ENCODE results near the gene NBEA.
"Not testable (repeated sequence)": the region's sequence is repeated elsewhere in the genome, so short reads cannot be mapped to it uniquely, and the experiment has no call there.

NBEA gene, protein sequence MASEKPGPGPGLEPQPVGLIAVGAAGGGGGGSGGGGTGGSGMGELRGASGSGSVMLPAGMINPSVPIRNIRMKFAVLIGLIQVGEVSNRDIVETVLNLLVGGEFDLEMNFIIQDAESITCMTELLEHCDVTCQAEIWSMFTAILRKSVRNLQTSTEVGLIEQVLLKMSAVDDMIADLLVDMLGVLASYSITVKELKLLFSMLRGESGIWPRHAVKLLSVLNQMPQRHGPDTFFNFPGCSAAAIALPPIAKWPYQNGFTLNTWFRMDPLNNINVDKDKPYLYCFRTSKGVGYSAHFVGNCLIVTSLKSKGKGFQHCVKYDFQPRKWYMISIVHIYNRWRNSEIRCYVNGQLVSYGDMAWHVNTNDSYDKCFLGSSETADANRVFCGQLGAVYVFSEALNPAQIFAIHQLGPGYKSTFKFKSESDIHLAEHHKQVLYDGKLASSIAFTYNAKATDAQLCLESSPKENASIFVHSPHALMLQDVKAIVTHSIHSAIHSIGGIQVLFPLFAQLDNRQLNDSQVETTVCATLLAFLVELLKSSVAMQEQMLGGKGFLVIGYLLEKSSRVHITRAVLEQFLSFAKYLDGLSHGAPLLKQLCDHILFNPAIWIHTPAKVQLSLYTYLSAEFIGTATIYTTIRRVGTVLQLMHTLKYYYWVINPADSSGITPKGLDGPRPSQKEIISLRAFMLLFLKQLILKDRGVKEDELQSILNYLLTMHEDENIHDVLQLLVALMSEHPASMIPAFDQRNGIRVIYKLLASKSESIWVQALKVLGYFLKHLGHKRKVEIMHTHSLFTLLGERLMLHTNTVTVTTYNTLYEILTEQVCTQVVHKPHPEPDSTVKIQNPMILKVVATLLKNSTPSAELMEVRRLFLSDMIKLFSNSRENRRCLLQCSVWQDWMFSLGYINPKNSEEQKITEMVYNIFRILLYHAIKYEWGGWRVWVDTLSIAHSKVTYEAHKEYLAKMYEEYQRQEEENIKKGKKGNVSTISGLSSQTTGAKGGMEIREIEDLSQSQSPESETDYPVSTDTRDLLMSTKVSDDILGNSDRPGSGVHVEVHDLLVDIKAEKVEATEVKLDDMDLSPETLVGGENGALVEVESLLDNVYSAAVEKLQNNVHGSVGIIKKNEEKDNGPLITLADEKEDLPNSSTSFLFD (N-terminal part only)

DNA sequence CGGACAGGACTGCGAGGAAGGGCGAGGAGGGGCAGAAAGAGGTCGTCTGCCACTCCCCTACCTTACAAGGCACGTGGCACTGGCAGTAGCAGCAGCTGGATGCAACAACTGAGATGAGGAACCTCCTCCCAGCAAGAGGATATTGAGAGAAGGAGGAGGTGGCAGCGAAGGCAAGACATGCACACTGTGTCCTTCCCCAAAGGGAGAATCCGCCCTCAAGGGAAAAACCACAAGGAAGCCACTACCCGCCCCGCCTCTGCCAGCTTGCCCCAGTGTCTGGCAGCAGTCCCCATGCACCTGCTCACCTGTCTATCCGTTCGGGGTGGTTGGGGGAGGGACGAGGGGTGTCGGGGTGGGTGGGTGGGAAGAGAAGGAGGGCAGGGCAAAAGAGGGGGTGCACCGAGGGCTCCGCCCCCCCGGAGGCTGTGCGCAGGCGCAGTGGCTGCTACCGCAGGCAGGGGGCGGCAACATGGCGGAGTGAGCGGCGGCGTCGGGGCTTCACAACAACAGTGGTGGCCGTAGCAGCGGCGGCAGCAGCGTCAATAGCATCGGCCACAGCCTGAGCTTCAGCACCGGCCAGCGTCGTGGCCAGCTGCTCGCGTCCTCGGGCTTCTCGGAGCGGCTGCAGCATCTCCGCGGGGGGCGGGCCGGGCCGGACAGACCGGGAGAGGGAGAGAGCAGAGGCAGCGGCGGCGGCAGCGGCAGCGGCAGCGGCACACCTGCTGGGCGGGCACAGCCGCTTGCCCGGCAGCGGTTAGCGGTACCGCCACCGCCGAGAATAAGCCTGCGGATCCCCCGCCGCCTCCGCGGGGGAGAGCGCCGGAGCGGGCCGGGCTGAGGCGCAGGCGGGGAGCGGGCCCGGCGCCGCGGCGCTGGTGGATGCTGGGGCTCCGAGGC, at the start of gene NBEA:
Gene NBEA (plus strand): TSS at position 436 of the 897 bp plus-strand sequence. CDS start 551 bp downstream, outside the sequence.
- DNase-seq, result peak; percentile 96

DNA sequence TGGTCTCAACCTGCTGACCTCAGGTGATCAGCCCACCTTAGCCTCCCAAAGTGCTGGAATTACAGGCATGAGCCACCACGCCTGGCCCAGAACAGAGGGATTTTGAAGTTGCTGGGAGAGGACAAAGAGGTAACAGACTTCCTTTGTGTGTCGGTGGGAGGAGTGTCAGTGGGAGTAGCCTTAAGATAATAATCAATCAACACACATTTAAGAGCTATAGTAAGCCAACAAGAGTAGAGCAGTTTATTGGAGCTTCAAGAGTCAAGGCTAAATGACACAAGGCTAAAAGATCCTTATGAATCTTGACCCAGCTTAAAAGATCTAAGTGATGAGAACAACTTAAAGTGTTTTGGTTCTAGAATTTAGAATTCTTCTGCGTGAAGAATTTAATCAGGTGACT, 47.3 kb upstream of the NBEA start:
- DNase-seq, result no peak

DNA sequence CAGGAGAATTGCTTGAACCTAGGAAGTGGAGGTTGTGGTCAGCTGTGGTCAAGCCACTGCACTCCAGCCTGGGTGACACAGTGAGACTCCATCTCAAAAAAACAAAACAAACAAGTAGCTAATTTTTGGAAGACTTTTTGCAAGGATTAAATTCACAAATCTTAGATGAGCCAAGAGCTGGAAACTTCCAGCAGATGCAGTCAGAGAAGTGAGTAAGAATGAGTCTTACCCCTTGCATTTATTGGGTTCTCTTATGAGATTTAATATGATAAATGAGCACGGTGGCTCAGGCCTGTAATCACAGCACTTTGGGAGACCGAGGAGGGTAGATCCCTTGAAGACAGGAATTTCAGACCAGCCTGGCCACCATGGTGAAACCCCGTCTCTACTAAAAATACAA, 44.9 kb upstream of the NBEA start:
- DNase-seq, result no peak

DNA sequence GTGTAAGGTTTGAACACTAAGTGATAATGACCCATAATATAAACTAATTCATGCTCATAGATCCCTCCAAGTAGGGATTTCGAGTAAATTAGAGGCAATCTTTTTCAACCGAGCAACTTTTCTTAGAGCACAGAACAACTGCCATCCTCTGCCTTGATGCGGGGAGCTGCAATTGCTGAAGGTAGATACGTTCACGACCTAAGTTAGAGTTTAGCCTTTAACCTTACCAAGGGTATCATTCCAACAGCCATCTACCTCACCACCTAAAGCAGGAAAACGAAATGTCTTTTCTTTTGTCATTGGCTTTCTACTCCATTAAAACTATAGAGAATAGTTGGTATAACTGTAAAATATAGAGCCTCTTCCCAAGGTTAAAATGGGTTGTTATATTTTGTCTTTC, 42.2 kb upstream of the NBEA start:
- no peak for DNase-seq

DNA sequence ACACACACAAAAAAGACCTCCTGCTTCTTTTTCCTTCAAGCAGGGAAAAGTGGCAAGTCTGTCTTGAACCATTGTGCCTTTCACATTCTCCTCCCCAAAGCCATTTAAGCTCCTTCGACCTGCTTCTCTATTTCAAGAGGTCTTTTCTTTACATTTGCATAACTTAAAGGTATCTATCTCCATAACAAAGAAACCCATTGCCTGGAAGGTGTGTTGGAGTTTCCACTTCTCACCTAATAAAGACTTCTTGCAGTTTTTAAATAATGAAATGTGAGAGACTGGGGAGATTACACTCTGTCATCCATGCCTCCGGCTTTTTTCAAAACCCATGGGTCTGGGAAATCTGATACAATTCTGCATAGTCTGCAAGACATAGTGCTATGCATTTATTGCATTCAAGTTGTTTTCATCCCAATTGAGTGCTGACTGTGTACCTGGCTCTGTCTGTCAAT, 41.8 kb upstream of the NBEA start:
- no peak for DNase-seq

DNA sequence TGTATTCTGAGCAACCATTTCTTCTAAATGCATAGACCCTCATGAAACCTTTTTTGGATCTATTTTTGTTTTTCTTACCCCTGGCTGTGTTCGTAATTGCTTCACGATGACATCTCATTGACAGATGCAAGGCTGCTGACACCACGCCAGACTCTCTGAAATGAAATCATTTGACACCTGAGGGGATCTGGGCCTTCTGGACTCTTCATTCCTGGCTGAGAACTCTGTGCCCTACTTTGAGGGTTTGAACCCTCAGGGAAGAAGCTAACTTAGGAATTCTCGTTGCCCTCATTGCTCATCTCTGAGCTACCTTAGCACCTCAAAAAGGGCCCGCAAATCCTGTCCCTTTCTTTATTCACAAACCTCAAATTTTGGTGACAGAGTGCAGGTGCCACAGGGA, 40.5 kb upstream of the NBEA start:
- DNase-seq, result no peak

DNA sequence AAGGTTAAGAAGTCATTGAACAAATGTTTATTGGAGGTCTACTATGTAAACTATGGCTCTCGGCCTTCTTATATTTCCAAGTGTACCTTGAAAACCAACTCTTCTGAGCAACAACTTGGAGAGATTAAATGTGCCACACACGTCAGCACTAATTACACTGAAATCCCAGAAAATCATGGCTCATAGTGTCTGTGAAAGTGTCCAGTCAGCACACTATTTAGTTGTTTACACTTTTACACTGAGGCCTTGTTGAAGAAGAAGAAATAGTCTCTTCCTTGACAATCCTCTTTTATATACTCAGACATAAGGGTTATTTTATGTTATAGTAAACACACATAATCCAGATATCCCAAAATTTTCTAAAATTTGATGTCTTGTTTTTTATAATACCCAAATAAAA, 30.9 kb upstream of the NBEA start:
- no peak for DNase-seq

DNA sequence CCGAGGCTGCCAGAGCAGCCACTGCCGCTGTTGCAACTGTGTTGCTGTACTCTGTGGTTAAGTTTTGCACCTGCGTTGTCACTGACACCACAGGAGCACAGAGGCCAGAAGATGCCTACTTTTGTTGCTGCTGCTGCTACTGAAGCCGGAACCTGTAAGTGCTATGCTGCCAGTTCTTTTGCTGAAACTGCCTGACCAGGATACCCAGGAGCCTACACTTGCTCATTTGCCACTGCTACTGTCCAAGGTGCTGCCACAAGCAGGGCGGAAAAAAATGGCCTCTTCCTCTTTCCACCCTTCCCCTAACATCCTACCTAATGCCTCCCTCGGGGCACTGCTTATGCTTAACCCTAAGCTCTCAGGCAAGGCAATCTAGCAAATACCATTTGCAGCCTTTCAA, 29.0 kb upstream of the NBEA start:
- no peak for DNase-seq

DNA sequence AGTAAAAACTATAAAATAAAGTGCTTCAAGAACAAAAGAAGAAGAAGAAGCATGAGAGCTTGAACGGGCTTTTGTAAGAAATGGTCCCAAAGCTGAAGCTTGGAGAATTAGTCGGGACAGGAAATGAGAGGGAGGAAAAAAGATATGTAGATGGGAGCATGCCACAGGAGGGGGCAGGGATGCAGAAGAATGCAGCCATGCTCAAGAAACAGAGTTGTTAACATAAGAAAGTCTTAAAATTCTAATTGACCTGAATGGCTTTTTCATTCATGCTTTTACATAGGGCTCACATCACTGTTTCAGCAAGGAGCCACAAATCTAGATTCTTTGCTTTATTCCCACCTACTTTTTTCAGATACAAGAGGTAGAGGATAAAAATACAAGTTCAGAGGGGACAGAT, 27.7 kb upstream of the NBEA start:
- DNase-seq, result no peak

DNA sequence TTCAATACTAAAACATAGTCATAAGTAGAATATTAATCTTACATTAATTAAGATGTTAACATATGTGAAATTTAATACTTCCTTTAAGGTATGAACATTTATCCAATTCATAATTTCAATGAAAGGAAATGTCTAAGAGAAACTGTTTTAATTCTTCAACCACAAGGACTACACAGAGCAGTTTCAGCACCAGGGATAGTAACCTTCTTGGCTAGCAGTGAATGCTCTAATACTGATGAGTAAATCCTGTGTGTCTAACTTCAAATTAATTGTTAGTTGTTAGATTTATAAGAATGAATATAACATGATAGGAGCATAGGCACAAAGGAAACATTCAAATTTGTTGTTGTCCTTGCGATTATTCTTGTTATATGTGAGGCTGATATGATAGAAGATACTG, 15.6 kb upstream of the NBEA start:
- DNase-seq, result no peak

DNA sequence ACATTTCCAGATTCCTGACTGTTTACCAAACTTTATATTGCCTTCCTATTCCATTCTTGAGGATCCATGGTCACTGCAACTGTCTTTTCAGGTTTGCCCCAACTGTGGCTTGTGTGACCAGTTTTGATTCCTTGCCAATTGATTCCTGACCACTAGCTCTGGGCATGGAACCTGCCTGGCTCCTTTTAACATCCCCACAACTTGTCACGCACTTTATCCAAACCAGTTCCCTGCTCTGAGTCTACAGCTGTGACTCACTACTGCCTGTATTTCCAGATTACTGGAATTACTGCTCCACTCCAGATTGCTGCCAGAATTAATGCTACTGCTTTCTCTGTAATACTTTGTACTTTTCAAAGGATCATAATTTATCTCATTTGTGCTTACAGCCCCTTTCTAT, 13.4 kb upstream of the NBEA start:
- DNase-seq, result not testable (repeated sequence)

DNA sequence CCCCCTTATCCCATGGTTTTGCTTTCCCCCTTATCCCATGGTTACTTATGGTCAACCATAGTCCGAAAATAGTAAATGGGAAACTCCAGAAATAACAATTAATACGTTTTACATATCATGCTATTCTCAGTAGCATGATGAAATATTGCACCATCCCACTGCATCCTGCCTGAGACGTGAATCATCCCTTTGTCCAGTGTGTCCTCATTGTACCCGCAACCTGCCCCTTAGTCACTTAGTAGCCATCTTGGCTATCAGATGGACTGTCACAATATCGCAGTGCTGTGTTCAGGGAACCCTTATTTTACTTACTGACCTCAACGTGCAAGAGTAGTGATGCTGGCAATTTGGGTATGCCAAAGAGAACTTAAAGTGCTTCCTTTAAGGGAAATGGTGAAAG, 10.5 kb upstream of the NBEA start:
- no peak for DNase-seq

DNA sequence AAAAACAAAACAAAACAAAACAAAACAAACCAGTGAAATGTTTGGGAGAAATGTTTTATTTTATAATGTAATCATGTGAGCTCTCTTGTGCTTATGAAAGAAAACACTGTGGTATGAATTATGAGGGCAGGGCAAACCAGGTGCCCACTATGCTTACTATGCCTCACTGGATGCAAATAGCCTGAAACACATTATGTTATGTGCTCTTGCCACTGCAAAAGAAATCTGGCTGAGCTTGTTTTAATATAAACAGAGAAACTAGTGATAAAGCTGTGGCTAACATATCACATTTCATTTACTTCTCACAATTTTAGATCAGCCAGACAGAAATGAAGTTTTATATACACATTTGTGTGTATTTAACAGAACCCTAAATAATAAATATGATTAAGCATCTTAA, 8.7 kb upstream of the NBEA start:
- DNase-seq, result peak; percentile 83

DNA sequence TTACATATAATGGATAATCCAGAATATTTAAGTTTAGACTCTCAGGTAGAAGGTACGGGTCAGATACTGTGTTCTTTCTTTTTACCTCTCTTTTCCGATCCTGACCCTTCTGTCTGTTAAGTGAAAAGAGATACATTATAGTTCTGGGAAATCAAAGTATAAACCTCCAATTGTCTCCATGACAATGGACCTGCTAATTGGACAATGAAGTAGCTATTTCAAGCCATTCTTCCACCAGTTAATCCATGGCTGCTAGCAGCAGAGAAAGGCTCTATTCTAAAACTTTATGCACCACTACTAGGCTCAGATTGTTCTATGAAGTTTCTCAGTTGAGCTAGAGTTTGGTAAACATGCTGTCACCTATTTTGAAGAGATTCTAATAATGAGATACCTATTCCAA, 8.3 kb upstream of the NBEA start:
- DNase-seq, result no peak

DNA sequence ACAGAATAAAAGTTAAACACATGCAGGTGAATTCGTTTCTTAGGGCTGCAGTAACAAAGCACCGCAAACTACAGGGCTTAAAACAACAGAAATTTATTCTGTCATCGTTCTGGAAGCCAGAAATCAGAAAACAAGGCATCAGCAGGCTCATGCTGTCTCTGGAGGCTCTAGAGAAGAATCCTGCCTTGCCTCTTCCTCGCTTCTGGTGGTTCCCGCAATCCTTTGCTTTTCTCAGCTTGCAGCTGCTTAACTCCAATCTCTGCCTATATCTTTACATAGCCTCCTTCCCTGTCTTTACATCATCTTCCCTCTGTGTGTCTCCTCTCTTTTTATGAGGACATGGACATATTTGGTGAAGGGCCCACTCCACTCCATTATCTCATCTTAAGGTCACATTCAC, 6.2 kb upstream of the NBEA start:
- DNase-seq, result no peak

DNA sequence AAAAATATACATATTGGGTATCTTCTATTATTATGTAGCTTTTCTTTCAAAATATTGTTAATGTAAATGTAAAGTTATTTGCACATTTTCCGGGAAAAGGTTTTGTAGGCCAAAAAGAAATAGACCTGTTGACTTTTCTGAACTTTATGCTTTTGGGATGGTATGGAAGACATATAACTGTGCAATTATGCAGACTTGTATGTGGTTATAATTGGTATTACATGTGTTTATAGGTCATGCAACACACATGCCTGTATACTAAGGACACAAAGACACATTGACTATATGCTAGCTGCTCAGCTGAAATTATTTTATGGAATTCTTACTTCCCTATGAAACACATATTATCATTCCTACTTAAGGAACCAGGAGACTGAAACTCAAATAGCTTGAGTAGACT, 2.3 kb upstream of the NBEA start:
- no peak for DNase-seq

DNA sequence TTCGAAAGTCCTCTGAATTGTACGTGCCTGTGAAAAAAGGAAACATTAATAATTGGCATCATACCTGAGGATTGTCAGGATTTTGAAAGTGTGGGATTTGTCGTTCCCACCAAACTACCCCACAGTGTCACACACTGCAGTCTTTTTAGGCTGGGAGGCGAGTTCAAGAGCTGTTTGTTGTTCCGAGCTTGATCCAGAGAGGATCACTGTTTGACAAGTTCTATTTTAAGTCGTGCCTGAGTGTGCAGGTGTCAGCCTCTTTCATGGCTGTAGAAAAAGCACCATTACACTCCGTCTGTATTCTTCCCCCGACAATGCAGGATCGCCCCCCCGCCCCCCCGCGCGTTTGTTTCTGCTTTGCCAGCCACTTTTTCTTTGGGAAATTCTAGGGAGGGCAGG, 635 bp upstream of the NBEA start:
- DNase-seq, result peak; percentile 72

DNA sequence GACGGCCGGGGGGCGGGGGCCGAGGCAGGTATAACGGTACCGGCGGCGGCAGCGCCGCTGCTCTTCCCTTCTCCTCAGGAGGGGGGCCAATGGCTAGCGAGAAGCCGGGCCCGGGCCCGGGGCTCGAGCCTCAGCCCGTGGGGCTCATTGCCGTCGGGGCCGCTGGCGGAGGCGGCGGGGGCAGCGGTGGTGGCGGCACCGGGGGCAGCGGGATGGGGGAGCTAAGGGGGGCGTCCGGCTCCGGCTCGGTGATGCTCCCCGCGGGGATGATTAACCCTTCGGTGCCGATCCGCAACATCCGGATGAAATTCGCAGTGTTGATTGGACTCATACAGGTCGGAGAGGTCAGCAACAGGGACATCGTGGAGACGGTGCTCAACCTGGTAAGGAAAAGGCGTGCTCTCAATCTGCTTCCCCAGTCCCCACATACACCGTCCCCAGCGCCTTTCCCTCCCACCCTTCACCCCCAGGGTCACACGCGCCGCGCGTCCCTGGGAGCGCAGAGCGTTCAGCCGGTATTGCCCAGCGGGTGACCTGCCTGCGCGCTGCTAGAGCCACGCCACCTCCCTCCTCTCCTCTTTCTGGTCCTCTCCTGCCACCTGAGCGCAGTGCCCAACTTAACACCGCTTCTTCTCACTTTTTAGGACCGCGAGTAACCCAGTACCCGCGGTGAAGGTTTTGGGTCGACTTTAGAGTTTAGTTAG, 814 bp downstream of the NBEA start:
- DNase-seq, result peak; percentile 76

DNA sequence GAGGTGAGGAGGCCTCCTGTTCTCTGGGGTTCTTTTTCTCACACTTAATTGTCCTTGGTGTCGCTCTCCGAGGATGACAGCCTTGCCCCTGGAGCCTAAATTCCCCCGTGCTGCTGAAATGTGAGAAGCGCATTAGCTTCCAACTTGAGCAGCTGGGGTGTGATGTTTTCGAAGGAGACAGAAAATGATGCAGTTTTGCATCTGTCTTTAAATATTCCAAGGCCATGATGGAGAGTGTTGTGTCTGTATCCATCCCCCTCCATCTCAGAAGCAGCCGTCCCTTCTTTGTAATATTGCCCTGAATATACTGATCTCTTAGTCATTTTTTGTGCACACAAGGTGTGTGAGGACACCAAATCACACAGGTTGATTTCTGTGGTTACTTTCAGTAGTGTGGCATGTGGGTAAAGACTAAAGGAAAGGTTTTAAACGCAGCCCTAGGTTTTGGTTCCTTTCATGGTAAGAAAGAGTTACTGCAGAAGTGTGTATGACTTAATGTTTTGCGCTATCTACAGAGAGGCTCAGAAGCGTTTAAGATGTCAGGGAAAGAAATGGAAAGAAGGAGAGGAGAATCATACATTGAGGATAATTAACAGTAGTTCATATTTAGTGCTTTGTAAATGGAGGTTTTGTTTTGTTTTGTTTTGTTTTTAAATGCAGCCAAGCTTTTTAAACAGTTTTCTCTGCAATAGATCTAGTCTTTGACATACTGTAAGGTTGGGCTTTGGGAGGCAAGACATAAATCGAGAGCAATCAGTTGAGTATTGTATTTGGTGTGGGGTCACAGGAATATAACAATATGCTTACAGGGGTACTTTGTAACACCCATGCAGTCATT, 1.6 kb downstream of the NBEA start:
- DNase-seq, result peak; percentile 70

DNA sequence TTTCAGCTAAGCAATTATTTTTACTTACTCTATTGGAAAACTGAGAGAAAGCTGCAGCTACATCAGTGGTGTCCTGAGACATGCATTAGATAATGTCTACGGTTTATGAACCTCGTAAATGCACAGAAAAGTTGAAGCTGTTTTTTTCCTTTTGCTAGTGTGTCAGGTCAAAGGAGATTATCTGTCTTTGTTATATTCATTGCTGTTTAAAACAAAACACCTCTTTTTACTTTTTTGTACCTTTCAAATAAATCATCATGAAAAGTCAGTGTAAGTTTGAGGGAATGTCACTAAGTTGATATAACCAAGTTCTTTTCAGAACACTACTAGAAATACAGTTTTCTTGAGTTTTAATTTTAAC, 2.2 kb downstream of the NBEA start:
- DNase-seq, result no peak

DNA sequence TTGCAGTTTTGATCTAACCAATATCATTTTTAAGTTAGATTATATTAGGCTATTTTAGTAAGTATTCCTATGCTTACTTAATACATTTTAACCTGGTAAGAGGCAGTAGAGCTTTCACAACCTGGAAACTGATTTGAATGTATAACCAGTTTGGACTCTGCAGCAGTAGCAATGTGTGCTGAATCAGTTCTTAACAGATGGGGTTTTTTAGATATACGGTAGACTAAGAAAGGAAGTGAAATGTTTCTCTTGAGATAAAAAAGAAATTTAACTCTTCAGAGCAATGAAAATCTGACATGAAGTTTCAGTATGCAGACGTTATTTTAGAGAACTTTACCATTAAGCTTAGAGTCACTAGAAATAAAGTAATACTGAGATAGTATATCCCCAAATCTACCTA, 2.7 kb downstream of the NBEA start:
- DNase-seq, result peak; percentile 80

Measured in NCI-H526 treated with DMSO at 0.1 percent for 48 hours (cell line).